GM12864 (cell line): Measurements from ENCODE around the gene CYB5A.

Experiments
- DNase-seq: peaks from one replicate; pipeline ENCODE4 v3.0.0-alpha.2; 2011; ENCODE audit warnings: low read depth
- H3K4me3 ChIP-seq: 2 replicates; pipeline ENCODE4 v1.5.1; 2011; ENCODE audit warnings: mild to moderate bottlenecking, low read depth, low read length, control low read depth
- CTCF ChIP-seq: IDR thresholded peaks from 2 replicates; pipeline ENCODE4 v1.5.1; 2011; ENCODE audit warnings: low read depth, mild to moderate bottlenecking, moderate library complexity, low read length, control low read depth, inconsistent platforms; ENCODE audit errors: missing control alignments

CYB5A gene

GRCh38 chr18:74221081-74221480, 70.7 kb downstream of the CYB5A start:
- no peak for DNase-seq
- H3K4me3 ChIP-seq: no peak overlapping the region
- TF ChIP-seq CTCF: no peak

- H3K4me3 ChIP-seq: no peak overlapping the region
- no peak for DNase-seq
- no peak for TF ChIP-seq CTCF
Observed at GRCh38 chr18:74219056-74219455, 72.7 kb downstream of the CYB5A start.

- DNase-seq: no peak
- TF ChIP-seq CTCF: no peak
- H3K4me3 ChIP-seq: no peak overlapping the region
Observed at GRCh38 chr18:74217476-74218143, 74.2 kb downstream of the CYB5A start.

GRCh38 chr18:74216661-74217110, 75.1 kb downstream of the CYB5A start:
- no peak overlapping the region for H3K4me3 ChIP-seq
- no peak for DNase-seq
- no peak for TF ChIP-seq CTCF

- H3K4me3 ChIP-seq: no peak overlapping the region
- DNase-seq: no peak
- no peak for TF ChIP-seq CTCF
Observed at GRCh38 chr18:74215863-74216262, 75.9 kb downstream of the CYB5A start.

GRCh38 chr18:74213429-74213828, 78.3 kb downstream of the CYB5A start:
- TF ChIP-seq CTCF: no peak
- DNase-seq: no peak
- H3K4me3 ChIP-seq: no peak overlapping the region

GRCh38 chr18:74204526-74205152, 87.1 kb downstream of the CYB5A start:
- no peak for TF ChIP-seq CTCF
- H3K4me3 ChIP-seq: no peak overlapping the region
- no peak for DNase-seq
